Activated gamma-delta T cell treated with Interleukin-2 at 50 U/mL for 16 hours (primary cell): ENCODE results near the gene SOX6.

Experiments
- DNase-seq: peaks from one replicate; pipeline ENCODE4 v3.0.0-alpha.2; 2020

The SOX6 gene

DNA sequence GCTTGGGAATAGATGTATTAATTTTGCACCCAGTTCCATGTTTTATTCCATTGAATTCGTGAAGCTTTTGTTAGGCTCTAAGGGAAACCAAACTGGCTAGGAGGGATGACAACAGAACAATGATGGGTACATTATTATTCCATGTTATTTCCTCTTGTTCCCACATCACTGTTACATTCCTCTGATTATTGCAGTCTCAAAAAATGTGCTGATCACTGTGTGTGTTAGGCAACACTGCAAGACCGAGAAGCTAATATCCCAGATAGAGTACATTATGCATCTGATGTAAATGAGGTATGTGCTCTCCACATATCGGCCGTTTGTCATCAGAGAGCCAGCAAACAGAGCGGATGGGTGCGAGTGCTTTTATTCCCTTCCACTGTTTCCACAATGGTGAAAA lies 327.9 kb downstream of the SOX6 start:
- no peak for DNase-seq

DNA sequence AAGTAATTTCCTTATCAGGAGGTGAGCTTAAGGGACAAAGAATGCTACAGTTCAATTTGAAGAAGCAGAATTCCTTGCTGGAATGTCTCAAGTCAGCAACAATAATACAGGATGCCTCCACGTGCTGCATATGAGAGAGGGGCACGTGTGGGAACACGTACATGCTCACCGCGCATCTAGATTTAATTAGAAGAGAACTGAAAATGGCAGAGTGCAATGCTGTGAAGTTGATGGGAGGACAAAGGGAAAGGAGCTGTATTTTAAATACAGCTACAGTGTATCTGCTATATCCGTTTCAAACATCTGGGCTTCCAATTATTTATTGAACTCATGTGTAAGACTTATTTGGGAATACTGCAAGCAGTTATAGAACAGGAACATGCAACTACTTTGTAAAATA lies 328.7 kb downstream of the SOX6 start:
- DNase-seq = no peak

DNA sequence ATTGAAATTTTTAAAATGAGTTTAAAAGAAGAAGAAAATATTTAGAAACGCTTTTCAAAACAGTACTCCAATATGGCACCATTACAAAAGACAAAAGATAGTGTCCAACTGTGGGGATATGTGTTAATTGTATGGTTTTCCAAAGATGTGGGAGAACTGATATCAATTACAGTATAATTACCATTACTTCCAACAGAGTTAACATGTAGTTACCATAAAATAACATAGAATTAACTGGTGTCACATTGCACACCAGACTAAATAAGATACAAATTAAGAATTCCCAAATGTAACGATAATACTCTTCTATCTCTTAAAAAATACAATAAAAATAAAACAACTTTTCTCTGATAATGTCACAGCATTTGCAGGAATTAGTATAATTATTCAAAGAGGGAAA lies 329.5 kb downstream of the SOX6 start:
- DNase-seq = no peak

DNA sequence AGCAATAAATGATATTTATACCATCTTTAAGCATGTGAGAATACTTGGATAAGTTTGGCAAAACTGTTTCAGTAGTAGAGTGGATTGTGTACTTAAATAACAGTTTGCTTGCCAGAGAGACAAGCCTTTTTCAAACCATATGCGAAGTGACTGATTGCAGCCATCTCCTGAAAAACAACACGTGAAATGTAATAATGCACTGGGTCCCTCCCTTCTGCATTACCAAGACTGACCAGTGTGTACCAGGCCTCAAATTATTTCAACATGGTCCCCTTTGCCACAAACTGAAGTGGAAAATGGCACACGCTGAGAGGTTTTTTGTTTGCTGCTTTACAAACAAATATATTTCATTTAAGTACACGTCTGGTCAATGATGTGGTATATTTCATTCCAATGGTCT lies 337.4 kb downstream of the SOX6 start:
- no peak for DNase-seq

DNA sequence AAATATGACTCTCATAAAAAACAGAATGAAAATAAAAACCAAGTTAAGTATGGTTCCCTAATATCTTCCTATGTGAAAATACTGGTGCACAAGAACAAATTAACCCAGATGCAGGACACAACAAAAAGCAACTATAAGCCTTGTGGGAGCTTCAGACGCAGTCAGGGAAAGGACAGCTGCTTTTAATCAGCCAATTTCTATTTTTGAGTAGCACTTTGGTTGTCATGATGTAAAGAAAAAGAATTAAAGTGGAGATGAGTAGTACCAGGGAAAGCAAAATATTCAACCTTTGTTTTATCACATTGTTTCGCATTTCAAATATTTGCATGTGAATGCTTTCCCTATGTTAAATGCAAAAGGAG lies 339.9 kb downstream of the SOX6 start:
- DNase-seq = no peak

DNA sequence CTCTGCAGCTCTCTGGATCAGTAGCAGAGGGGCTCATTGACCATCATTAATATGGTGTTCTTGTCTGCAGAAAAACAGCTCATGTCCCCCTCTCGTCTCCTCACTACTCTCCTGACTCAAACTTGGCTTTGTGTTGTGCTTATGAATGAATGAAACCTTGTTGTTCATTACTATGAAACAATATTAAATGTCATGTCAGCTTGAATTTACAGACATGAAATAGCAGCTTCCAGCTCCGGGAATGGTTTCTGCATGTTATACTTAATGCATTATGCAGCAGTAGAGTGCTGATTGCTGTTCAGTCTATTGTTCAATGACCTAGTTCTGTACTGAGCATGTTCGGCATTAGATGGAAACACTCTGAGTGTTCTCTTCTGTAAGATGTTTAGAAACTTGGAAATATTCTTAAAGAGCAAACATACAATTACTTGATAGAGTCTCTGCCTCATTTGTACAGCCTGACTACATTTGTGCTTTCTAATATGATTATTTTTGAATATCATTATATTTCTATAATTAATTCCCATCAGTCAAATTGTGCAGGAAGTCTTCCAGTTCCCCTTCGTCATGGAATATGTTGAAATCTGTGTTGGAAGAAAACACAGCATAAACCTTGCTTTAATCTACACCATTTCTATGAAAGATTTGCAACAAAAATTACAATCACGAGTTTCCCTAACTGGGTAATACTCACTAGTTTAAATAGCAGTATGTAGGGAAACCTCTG lies 340.4 kb downstream of the SOX6 start:
- no peak for DNase-seq

DNA sequence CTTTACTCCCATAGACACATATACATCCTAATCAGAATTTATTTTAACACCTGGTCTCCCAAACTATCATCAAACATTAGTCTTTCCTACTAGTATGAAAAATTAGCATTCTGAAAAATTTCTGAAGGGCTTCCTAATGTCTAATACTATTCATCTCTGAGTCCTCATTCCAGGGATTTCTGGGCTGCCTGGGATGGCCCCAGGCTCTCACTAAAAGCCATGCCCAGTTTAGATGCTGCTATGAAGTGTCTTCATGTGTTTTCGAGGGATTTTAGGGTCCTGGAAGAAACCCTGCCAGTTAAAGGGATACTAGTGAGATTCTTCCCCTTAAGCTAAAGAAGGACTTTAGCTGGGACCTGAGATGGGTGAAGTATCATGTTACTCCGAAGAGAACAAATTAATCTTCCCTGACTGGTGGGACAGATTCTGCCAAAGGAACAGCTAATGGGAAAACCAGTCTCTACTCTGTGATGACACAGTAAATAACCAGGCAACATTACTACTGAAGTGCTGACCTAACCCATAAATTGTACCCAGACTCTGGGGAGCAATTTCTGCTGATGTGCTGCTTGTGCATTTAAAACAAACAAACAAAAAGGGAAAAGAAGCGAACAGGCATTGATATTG lies 342.6 kb downstream of the SOX6 start:
- DNase-seq = no peak

DNA sequence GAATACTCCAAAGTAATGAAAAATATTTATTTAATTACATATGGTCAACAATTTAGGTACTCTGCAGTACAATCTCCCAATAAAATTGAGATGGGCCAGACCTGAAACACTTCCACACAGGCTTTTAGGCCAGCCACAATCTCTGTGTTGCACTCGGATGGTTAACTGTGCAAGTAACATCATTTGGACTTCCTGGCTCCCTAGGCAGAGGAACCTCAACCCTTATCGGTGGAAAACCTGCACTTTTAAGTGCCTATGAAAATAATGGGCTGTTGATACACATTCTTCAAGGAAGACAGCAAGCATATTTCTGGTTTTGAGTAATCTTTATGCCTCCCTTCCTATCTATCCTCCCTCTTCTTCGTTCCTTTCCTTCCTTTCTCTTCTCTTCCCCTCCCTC lies 343.1 kb downstream of the SOX6 start:
- no peak for DNase-seq

DNA sequence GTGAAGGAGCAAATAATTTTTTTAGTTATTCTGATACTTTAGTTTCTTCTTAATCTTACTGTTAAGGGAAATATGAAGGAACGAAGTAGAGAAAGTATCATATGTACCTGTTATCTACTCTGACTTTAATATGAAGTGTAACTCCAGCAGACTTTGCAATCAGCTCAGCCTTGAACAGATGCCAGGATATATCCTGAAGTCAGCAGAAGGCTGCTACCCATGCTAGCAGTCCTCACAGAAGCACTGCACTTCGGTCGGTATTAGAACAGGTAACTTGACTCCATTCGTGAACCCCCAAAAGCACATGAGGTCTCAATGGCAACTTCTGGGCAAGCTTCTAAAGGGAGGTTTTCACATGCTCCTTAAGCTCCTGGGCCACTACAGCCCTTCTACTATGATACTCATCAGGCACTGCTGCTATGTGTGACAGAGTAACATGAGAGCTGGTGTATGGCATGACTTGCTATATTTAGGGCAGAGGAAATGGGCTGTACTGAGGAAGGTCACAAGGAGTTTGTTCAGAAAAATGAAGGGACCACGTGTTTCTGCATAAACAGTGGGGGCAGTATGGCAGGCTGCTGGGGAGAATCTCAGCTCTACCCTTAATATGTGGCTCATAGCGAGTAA lies 344.1 kb downstream of the SOX6 start:
- no peak for DNase-seq

DNA sequence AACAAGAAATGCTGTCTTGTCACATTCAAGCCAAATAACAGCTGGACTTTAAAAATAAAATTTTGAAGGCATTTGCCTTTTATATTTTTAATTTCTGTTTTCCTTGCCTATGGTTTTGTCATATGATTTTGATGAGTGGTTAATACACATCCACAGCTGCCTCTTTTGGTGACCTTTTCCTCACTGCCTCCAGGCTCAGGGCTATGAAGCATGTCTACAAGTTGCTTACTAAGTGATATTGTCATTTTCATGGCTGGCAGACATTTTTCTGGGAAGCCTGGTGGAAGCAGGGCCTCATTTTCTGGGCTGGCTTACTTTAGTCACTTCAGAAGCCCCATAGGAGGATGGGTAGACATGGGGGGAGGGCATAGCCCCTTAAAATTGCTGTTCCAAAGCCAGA lies 344.9 kb downstream of the SOX6 start:
- no peak for DNase-seq

DNA sequence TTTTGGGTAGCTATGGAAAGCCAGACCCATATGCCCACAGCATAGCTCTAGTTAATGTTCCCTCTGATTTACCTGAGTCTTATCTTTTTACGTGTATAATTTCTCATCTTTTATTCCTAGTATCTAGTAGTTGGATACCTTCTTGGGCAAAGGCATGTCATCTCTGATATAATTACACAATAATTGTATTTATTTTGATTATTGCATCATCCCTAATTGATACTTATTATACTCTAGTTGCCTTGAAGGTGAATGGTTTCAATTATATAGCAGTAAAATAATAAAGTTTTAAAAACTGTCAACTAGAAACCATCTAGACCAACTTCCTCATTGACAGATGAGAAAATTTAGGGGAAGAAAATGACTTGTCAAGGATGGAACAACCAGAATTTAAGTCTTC lies 347.3 kb downstream of the SOX6 start:
- no peak for DNase-seq

DNA sequence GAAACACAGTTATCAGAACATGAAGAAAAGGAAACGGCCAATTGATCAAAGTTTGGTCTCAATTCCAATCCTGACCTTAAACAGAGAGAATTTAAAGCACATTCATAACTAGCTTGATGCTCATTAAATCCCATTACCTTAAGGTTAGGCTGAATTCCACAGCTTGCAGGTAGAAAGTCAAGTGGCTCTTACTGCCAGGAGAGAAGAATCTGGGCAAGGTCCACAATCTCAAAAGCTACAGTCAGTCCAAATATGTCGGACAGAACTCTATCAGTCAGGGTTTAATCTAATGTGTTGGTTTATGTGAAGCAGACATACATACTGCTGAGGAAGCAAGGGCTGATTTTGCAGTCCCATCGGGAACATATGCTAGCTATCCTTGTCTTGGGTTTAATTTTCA lies 348.8 kb downstream of the SOX6 start:
- no peak for DNase-seq

DNA sequence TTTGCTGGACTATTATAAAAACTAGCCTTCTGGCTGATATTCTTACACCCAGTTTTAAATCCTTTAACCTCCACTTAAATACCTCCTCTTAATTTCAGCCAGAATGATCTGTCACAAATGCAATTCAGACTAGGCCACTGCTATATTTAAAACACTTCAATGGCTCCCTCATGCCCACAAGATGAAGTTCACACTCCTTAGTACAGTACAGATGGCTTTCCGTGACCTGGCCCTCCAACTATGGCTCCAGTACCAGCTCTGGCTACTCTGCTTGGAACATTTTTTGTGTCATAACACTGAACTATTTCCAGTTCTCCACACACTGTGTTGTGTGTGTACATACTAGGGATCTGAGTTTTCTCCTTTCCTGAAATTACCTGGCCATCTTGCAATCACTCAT lies 353.4 kb downstream of the SOX6 start:
- DNase-seq = no peak

DNA sequence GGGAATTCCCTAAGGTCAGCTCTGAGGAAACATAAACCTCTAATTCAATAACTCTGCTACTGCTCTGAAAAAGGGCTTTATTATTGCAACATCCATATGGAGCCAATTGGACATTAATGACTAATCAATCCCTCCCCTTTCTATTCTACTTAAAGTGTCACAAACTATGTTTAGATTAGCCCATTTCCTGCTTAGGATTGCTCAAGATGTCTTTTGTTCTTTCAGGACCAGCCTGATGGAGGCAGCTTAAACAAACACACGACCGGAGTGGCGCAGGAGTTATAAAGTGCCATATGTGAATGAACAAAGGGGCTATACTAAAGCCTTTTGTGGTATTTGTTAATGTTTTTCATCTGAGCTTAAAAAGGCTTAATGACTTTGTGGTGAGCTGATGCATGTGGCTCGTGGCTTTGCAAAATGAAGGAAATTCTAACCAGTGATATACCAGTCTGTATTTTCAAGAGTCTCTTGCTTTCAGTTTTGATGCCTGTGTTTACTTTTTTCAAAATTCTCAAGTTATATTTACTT lies 354.4 kb downstream of the SOX6 start:
- no peak for DNase-seq

DNA sequence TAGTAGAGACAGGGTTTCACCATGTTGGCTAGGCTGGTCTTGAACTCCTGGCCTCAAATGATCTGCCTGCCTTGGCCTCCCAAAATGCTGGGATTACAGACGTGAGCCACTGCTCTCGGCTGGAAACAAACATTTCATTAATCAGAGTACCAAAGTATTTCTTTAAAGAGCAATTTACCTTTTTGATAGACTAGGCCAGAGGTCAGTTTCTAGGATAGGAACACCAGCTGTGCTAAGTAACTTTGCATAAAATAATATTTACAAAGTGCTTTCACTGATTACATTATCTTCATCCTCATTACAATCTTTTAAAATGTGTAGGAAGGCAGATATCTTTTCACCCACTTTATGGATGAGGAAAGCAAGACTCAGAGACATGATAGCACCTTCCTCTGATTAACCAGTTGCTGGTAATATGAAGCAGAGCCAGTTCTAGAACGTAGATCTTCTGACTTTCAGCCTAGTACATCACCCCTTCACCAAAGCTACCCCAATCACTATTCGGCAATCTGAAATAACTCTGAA lies 355.2 kb downstream of the SOX6 start:
- DNase-seq = no peak

DNA sequence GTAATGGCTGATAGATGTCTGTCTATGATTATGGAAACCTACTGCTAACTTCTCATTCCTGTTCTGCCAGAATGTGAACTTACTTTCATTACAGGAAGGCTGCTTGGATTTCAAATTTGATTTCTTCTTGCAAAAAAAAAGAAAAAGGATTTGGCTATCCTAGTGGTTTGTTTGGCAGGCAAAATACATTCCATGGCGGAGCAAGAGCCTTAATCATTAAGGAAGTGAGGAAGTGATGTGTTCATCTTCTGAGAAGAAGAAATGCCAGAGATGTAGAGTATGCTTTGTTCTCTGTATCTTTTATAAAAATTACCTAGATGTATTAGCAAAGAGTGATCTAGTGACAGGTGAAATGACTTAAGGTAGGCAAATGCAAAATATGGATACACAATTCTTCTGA lies 356.3 kb downstream of the SOX6 start:
- no peak for DNase-seq

DNA sequence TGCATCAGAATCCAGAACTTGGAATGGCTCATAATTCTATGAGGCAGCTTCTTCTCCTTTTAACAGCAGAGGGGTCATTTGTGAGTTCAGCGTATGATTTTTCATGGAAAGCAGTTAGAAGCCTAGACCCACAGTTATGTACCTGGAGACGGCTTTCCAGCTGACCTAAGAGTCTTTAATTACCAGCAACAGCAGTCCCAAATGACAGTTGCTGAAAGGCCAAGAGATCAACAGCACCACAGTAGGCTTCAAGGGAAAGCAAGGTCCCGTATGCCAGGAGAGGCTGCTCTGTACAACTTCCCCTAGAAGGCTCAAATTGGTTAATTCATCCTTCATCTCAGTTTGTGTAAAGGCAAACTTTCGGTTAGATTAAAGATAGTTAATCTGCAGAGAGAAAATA lies 363.0 kb downstream of the SOX6 start:
- DNase-seq = no peak

DNA sequence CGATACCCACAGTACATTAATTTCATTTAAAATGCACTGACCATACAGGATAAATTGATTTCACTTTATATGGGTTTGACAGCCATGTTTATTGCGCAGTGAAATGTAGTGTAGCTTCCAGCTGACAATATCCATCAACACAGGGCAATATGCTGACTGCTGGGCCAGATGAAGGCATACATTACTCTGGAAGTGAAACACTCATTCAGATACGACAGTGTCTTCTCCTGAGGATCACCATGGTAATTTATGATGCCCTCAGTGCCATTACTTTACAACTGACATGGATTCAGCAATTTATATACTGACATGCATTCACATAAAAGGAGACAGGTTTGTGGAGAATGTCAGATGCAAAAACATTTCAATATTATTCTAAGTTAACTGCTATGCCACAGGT lies 365.1 kb downstream of the SOX6 start:
- DNase-seq = no peak

DNA sequence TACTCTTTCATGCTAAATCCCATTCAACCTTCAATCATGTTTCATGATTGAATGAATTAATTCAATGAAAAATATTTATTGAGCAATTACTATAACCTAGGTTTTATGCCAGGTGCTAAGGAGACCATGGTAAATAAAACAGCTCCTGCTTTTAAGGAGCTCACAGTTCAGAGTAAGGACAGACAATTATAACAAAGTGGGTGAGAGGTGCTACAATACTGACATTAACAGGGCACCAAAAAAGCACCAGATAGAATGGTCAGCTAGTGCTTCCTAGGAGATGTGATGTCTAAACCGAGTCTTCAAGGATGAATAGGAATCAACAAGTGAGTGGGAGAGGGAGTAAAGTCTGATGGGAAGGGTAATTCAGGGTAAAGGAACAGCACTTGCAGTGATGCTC lies 366.7 kb downstream of the SOX6 start:
- no peak for DNase-seq

DNA sequence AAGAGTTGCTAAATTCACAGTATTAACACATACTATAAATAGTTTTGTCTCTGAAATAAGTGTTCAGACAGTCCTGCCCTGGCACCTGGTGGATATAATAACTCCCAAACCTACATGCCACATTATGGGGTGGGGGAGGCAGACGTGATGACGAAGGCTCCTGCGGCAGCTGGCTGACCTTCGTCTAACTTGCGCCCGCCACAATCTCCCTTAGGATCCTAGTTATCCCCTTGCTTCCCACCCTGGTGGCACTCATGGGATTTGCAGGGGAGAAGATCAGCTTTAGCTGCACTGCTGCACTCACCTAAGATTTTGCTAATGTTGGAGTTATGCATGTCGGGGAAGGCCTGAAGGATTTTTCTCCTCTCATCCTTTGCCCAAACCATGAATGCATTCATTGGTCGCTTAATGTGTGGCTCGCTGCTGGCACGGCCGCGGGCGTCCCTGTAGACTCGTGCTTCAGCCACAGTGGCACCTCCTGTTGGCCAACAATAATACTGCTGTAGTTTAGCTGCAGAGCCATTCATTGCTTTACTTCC lies 367.6 kb downstream of the SOX6 start:
- DNase-seq = no peak

DNA sequence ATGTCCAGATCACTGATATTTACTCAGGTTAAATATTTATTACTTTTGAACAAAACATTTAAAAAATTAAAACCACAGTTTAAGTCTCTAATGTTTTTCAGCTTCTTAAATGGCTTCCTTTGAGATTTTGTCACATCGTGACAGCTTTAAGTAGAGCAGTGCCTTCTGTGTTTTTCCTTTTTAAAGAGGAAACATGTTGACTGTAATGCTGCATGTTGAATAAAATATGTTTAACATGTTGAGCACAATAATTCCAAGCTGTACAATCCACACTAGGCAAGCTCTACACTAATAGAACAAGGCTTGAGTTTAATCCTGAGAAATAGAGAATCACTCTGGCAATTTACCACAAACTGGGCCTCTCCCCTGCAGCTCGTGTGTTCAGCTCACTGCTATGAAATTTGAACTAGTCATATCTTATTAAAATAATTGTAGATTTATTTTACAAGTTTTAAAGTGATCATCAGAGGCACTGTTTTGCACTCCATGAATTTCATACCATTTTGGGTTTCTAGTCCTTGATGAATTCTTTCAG lies 368.3 kb downstream of the SOX6 start:
- no peak for DNase-seq

DNA sequence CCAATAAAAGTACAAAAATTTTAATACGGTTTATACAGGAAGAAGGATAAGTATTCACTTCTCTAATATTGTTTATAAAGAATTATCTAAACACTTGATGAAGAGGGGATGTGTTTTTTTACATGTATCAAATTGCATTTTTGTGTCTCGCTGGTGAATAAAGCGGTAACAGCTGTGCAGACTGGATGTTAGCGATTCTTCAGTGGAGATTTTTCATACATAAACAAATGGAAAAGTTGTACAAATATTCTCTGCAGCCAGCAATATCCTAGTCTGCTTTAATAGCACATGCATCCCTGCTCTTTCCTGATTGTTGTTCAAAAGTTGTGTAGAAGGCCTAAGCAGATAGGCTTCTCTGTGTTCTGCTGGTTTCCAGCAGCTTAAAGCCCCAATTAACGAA lies 369.3 kb downstream of the SOX6 start:
- DNase-seq = no peak

DNA sequence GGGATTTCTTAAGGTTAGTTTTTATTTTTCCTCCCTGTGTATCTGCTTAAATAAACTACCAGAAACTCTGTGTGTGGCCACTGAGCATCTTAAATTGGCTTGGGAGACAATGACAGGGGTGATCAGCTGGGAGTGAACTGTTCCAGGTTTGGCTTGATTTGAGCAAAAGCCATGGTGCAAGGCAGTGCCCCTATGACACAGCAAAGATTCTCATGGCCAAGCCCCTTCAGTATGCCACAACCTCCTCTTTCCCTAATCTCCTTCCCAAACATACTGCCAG lies 370.5 kb downstream of the SOX6 start:
- DNase-seq = no peak
